H54 (cell line): ENCODE results near the gene CALCOCO1.
"Not testable (repeated sequence)": the region's sequence is repeated elsewhere in the genome, so short reads cannot be mapped to it uniquely, and the experiment has no call there.

Experiments used
- DNase-seq: peaks from one replicate; pipeline ENCODE4 v3.0.0; 2011; ENCODE audit warnings: low spot score, mixed read lengths; ENCODE audit not compliant: insufficient read length
- FAIRE-seq: peaks from 3 replicates; lab custom pipeline; 2011; peaks lifted over from hg19 to GRCh38; lab: Jason Lieb, UNC
- POLR2A ChIP-seq: IDR thresholded peaks from 2 replicates; pipeline ENCODE4 v1.6.1; 2011; ENCODE audit warnings: low read depth, mild to moderate bottlenecking, low read length

CALCOCO1 gene

DNA sequence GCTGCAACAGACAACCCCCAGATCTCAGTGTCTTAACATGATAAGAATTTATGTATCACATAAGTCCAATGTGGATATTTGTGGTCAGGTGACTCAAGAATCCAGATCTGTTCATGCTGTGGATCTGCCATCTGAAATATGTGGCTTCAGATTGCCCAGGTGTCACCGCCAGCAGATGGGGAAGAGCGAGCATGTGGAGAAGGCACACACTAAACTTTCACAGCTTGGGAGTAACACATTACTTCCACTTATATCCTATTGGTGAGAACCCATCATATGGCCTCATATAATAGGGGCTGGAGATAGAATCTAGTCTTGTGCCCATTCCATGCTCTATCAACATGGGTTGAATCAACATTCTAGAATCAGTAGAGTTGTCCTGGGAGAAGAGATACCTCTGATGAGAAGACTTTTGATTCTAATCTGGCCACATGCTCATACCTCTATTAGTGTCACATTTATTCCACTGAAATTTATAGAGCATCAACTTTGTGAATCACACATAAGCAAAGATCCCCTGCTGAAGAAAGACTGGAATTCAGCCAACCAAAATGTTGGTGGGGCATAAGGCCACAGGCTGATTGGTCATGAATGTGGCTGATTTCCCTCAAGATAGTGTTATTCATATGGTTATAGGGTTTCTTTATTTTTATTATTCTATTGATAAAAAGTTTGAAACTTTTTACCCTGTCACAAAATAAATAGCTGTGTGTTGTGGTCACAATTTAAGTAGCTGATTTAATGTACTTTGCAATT is 6.0 kb upstream of the CALCOCO1 start:
- DNase-seq (no peak), FAIRE-seq (no peak)
- TF ChIP-seq POLR2A: no peak

DNA sequence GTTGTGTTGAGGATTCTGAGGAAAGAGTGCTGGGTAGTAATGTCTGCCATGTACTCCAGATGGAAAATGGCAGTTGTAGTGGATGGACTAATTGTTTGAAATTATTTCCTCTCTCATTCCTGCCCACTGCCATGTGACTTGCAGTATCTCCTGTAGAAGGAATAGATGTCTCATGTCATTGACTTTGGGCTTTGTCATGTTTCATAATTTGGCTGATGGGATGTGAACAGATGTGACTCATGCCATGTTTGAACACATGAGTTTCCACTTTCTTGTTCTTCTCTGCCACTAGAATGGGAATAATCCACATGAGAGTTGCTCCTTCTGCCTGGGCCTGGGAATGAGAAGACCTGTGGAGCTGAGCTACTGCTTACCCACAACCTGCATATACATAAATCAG is 2.4 kb upstream of the CALCOCO1 start:
- TF ChIP-seq POLR2A: no peak
- DNase-seq (no peak), FAIRE-seq (no peak)

DNA sequence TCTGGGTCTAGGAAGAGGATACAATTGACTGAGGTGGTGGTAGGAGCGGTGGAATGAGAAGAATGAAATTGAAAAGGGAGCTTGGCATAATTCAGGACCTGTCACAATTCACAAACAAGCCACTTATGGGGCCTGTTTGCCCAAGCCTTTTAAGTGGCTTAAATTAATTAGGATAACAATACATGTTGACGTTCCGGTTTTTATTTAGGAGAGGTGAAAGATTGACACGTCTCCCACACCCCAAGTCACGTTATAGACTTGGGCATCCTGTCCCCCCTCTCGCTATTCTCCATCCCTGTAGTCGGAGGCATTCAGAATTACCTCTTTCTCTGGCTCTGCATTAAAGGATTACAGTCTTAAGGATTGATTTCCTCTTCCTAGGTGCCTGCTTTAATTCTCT is 954 bp upstream of the CALCOCO1 start:
- no peak for DNase-seq
- no peak for TF ChIP-seq POLR2A
- no peak for FAIRE-seq

DNA sequence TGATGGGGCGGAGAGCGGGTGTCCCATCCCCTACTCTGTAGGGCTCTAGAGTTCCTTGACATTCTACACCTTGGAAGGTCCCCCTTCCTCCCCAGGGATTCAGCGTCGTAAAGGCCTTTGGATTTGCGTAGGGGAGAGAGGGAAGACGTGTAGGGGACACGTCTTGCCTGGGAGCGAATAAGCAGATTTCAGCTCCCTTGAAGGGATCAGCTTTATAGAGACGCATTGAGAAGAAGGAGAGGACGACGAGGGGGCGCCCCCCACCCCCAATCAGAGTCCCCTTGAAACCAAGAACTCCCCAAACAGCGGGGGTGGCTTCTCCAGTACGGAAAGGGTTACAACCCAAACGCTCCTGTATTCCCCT is 324 bp downstream of the CALCOCO1 start:
- DNase-seq (no peak), FAIRE-seq (no peak)
- no peak for TF ChIP-seq POLR2A

DNA sequence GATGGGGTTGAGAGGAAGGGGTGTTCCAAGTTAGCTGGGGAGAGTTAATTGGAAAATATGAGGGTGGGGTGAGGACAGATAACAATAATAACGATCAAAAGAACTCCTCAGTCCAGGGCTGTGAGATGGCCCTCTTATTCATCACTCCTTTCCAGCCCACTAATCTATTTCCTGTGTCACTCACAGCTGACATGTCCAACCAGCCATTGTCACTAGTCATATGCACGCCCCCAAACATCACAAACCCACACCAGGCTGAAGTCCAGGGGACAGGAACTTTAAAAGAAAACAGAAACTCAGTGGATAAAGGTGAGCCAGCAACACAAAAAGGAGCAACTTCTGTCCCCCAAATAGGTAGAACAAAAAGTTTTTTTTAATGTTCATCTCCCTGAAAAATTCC is 911 bp downstream of the CALCOCO1 start:
- FAIRE-seq (no peak), DNase-seq (no peak)
- TF ChIP-seq POLR2A: no peak

DNA sequence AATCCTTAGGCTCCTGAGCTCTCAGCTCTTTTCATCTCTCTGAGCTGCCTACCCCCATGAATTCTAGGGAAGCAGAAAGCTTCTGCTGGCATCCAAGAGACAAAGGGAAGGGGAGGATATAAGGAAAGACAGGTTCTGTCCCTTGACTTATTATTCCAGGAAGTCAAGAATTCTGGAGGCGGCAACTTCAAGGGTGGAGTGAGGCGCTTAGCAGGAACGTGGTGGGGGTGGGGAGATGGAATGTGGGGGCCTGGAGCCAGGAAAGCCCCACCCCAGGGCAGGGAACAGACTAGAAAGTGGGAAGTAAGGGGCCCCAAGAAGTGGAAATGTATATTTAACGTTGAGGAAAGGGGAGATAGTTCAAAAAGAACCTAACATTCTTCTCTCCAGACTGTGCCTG is 1.4 kb downstream of the CALCOCO1 start:
- FAIRE-seq: no peak
- no peak for TF ChIP-seq POLR2A
- DNase-seq: no peak

DNA sequence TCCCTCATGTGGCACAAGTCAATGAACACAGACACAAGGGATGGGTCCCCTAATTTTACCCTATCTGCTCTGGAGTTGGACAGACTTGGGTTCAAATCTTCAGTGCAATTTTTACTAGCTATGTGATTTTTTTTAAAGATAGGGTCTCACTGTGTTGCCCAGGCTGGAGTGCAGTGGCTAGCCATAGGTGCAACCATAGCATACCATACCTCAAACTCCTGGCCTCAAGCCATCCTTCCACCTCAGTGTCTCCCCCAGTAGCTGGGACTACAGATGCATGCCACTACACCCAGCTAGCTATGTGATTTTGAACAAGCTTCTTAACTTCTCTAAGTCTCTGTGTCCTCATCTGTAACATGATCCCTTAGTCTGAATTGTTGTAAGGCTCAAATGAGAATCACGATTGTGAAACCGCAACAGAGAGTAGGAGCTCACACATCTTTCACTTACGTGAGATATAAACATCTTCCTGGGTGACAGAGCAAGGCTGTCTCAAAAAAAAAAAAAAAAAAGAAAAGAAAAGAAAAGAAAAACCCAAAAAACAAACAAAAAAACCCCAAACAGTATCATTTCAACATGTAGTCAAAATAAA is 4.7 kb downstream of the CALCOCO1 start:
- DNase-seq: no peak
- no peak for TF ChIP-seq POLR2A

DNA sequence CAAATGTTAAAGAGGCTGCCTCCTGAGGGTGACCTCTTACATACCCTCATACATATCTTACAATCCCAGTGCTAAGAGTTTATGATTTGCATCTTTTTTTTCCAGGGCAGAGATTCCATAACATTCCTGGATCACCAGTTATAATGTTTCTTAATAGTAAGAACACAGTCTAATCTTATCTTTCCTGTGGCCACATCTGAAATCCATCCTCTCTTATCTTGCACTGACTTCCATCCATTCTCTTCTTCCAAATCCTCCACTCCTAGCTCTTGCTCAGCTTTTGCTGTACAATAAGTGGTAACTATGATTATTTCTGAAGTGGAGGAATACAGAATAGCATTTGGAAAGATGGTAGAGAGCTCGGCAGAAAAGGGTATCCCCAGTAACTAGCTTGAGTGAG is 6.3 kb downstream of the CALCOCO1 start:
- TF ChIP-seq POLR2A: no peak
- DNase-seq (no peak), FAIRE-seq (no peak)

More for the DNA sequence above, 4.7 kb downstream of the CALCOCO1 start:
- no peak for FAIRE-seq

DNA sequence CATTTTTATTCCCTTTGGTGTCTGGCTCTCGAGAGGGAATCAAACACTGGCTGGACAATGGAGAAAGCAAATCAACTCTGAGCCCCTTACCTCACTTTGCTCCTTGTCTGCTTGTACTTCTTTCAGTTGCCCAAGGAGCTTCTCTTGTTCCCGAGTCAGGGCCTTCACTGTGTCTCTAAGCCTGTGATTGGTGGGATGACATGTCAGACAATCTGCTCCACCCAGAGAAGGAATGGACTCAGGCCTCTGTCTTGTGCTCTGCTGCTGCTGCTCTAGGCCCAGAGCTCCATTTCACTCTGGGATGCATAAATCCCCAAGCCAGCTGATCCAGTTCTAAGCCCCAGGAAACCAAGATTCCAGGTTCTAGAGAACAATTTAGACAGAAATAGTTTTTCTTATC is 7.6 kb downstream of the CALCOCO1 start:
- DNase-seq (no peak), FAIRE-seq (no peak)
- TF ChIP-seq POLR2A: no peak

DNA sequence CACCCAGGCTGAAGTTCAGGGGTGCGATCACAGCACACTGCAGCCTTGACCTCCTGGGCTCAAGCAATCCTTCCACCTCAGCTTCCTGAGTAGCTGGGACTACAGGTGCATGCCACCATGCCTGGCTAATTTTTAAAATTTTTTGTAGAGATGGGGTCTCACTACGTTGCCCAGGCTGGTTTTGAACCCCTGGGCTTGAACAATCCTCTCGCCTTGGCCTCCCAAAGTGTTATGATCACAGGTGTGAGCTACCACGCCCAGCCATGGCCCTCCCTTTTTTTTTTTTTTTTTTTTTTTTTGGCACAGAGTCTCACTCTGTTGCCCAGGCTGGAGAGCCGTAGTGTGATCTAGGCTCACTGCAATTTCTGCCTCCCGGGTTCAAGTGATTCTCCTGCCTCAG is 8.7 kb downstream of the CALCOCO1 start:
- not testable (repeated sequence) for DNase-seq, FAIRE-seq

DNA sequence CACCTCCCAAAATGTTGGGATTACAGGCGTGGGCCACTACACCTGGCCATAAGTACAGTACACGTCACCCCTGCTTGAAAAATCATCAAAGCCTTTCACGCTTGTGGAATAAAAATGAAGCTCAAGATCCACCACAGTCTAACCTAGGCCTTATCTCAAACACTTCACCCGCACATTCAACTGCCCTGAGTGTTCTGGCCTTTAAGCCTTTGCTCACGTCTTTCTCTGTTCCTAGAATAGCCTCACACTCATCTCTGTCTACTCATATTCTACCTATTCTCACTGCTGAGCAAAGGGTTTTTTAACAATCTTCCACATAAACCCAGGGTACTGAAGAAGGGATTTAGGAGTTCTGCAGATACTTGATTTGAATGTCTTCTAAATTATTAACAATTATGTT is 9.9 kb downstream of the CALCOCO1 start:
- FAIRE-seq (no peak), DNase-seq (no peak)
- TF ChIP-seq POLR2A: no peak

DNA sequence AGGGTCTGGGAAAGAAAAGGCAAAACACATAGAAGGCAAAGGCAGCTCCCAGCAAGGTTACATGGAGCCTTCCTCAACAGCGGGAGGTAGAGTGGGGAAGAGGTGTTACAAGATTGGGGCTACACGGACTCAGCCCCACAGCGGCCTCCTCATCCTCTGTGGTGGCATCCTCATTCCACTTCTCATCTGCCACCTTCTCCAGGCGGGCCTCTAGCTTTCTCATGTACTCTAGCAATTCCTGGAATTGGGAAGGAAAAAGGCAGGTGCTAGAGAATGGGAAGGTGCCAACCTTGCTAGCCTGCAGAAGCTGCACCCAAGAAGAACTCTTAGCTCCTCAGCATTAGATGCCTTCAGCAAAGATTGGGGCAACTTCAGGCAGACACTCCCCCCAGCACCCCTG is 13.2 kb downstream of the CALCOCO1 start:
- TF ChIP-seq POLR2A: no peak
- DNase-seq (no peak), FAIRE-seq (no peak)

DNA sequence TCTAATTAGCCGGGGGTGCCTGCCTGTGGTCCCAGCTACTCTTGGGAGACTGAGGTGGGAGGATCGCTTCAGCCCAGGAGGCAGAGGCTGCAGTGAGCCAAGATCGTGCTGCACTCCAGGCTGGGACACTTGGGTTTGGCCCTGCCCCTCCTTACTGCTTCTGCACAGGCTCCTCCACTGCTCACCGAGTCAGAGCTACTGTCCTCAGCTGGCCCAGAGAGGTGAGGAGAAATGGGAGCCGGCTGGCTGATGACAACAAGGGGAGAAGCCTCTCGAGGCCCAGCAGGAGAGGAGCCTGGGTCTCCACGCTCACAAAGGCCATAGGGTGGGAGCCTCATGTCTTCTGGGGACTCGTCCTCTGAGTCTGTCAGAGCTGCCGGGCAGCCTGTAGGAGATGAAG is 13.7 kb downstream of the CALCOCO1 start:
- FAIRE-seq (no peak), DNase-seq (no peak)
- TF ChIP-seq POLR2A: no peak

DNA sequence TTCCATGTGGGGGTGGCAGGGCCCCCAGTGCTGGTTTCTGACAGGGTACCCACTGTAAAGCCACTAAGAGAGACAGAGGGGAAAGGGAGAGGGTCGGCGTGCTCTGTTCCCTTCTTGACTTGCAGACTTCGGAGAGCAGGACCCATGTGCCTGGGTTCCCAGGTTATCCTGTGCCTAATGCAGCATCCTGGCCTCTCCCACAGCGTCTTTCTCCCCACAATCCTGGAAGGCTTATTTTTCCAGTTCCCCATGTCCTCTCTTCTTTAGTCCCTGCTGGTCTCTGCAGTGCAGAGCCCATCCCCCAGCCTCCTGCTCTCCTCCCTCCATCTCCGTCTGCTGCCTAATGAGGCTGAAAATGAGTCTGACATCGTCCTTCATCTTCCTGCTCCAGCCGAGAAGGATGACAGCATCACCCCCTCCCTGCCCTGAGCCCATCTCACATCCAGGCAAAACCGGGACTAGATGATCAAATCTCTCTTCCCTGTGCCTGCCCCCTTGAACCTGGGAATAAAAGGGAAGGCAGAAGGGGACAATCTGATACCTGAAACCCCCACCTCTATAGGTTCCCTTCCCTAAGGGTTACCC is 15.1 kb downstream of the CALCOCO1 start:
- FAIRE-seq: no peak
- no peak for TF ChIP-seq POLR2A
- DNase-seq: no peak

DNA sequence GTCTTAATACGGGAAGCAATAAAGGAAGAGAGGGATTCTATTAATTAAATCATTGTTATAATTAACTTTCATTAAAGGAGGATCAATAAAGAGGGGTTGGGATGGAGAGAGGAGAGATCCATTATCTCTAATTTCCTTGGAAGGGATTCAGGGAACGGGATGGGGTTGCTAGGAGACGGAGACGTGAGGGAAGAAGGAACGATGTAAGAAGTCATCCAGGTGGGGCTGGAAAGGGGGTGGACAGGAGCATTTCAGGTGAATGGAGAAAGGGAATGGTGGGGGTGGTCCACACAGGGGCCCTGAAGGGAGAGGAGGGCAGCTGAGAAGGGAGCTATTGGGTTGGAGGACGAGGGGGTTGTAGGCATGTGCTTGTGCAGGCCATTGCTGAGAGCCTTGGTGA is 17.2 kb downstream of the CALCOCO1 start:
- no peak for DNase-seq
- no peak for FAIRE-seq
- no peak for TF ChIP-seq POLR2A
